C4-2B (cell line): ENCODE data around the gene CLTCL1.
"Not testable (repeated sequence)": the region's sequence is repeated elsewhere in the genome, so short reads cannot be mapped to it uniquely, and the experiment has no call there.

Experiments
- ZFX ChIP-seq: fragments of 450-650 bp; IDR thresholded peaks from 2 replicates; pipeline ENCODE4 v1.6.1; 2017
- TF ChIP-seq, protein P1 (sequence below): fragments of 450-650 bp; conservative IDR thresholded peaks from 2 replicates; pipeline ENCODE4 v1.5.1; 2017; ENCODE audit warnings: mild to moderate bottlenecking

DNA sequence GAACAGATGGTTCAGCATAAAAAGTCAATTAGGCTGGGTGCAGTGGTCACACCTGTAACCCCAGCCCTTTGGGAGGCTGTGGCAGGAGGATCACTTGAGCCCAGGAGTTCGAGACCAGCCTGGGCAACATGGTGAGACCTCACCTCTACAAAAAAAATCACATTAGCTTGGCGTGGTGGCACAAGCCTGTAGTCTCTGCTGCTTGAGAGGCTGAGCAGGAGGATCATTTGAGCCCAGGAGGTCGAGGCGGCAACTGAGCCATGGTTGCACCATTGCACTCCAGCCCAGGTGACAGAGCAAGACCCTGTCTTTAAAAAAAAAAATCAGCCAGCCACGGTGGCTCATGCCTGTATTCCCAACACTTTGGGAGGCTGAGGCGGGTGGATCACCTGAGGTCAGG is 31.9 kb upstream of the CLTCL1 start:
- TF ChIP-seq, protein P1, sequence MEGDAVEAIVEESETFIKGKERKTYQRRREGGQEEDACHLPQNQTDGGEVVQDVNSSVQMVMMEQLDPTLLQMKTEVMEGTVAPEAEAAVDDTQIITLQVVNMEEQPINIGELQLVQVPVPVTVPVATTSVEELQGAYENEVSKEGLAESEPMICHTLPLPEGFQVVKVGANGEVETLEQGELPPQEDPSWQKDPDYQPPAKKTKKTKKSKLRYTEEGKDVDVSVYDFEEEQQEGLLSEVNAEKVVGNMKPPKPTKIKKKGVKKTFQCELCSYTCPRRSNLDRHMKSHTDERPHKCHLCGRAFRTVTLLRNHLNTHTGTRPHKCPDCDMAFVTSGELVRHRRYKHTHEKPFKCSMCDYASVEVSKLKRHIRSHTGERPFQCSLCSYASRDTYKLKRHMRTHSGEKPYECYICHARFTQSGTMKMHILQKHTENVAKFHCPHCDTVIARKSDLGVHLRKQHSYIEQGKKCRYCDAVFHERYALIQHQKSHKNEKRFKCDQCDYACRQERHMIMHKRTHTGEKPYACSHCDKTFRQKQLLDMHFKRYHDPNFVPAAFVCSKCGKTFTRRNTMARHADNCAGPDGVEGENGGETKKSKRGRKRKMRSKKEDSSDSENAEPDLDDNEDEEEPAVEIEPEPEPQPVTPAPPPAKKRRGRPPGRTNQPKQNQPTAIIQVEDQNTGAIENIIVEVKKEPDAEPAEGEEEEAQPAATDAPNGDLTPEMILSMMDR = not testable (repeated sequence)
- not testable (repeated sequence) for TF ChIP-seq ZFX
